Fibroblast of lung (primary cell): ENCODE results near the gene JAK1. TPM values are rescaled to one million over a fixed set of nuclear protein-coding genes. Genes with fewer than 3 reads are reported as not detected.

Experiments used
- DNase-seq, 2 donors: peaks; one replicate each; pipeline versions ENCODE4 v3.0.0 to v3.0.0-alpha.2; 2010; ENCODE audit warnings: low read depth in 2 of 2
- H2AFZ ChIP-seq: 2 replicates; pipeline ENCODE4 v1.5.1; 2012; ENCODE audit warnings: low read length, control low read depth, inconsistent platforms
- H3K27ac ChIP-seq: 2 replicates; pipeline ENCODE4 v1.5.1; 2011; ENCODE audit warnings: low read length, control low read depth; ENCODE audit not compliant: insufficient read depth
- H3K27me3 ChIP-seq: 2 replicates; pipeline ENCODE4 v1.5.1; 2011; ENCODE audit warnings: mild to moderate bottlenecking, low read length; ENCODE audit not compliant: control insufficient read depth, insufficient read depth
- H3K36me3 ChIP-seq: 2 replicates; pipeline ENCODE4 v1.5.1; 2011; ENCODE audit warnings: low read length; ENCODE audit not compliant: control insufficient read depth, insufficient read depth
- H3K4me1 ChIP-seq: 2 replicates; pipeline ENCODE4 v1.5.1; 2011; ENCODE audit warnings: low read length; ENCODE audit not compliant: control insufficient read depth, insufficient read depth; ENCODE audit errors: extremely low read depth
- H3K4me2 ChIP-seq: 2 replicates; pipeline ENCODE4 v1.5.1; 2011; ENCODE audit warnings: low read length, control low read depth; ENCODE audit not compliant: insufficient read depth; ENCODE audit errors: extremely low read depth
- H3K4me3 ChIP-seq, 4 experiments: fragments of 200-600 bp in 1 of 4; sonication (generic) in 1 of 4; replicated peaks in 1 of 4; 2 replicates each; pipeline ENCODE4 v1.5.1; 2011 to 2016; ENCODE audit warnings: low read length in 4 of 4, low read depth in 3 of 4, mild to moderate bottlenecking in 3 of 4, control low read depth in 2 of 4, inconsistent platforms in 1 of 4, mixed read lengths in 1 of 4; ENCODE audit not compliant: insufficient read depth in 1 of 4; ENCODE audit errors: control extremely low read depth in 1 of 4
- H3K79me2 ChIP-seq: 2 replicates; pipeline ENCODE4 v1.5.1; 2012; ENCODE audit warnings: mild to moderate bottlenecking, low read length, inconsistent platforms; ENCODE audit not compliant: control insufficient read depth, insufficient read depth
- H3K9ac ChIP-seq: 2 replicates; pipeline ENCODE4 v1.5.1; 2011; ENCODE audit warnings: mild to moderate bottlenecking, low read length, control low read depth; ENCODE audit not compliant: insufficient read depth
- H3K9me3 ChIP-seq: 2 replicates; pipeline ENCODE4 v1.5.1; 2012; ENCODE audit warnings: low read depth, low read length; ENCODE audit not compliant: control insufficient read depth, insufficient read depth
- H4K20me1 ChIP-seq: 2 replicates; pipeline ENCODE4 v1.5.1; 2011; ENCODE audit warnings: low read length; ENCODE audit not compliant: control insufficient read depth, insufficient read depth; ENCODE audit errors: extremely low read depth
- CTCF ChIP-seq, 2 donors: IDR thresholded peaks in 1 of 2; conservative IDR thresholded peaks in 1 of 2; 1 replicate in 1 of 2; 2 replicates in 1 of 2; pipeline ENCODE4 v1.5.1; 2011 to 2012; ENCODE audit warnings: low read length in 2 of 2, control low read depth in 1 of 2, inconsistent platforms in 1 of 2, low read depth in 1 of 2, mild to moderate bottlenecking in 1 of 2
- EZH2 ChIP-seq: IDR thresholded peaks from 2 replicates; pipeline ENCODE4 v1.5.1; 2012; ENCODE audit warnings: low read length, control low read depth, mild to moderate bottlenecking; ENCODE audit errors: missing control alignments
- polyA plus RNA-seq, 2 donors: library from polyadenylated mRNA; depleted of rRNA in 1 of 2; stranded (reverse) in 1 of 2; unstranded in 1 of 2; fragments of >200 nt; gene quantifications; 2 replicates each; pipeline ENCODE4 v1.2.1, GENCODE V29; 2011 to 2012; ENCODE audit warnings: missing spikeins in 1 of 2
- total RNA-seq: library from RNA; depleted of rRNA; stranded (reverse); fragments of >200 nt; gene quantifications from 2 replicates; pipeline ENCODE4 v1.2.1, GENCODE V29; 2014

JAK1 gene
- total and polyA plus RNA-seq, 2 donors (not counting 1 experiment from before 2014, with no cell fraction given): 144 to 152 TPM

- Histone ChIP-seq H3K79me2 (peaks cover 54% of the 10 kb centered on the region), H3K4me1 (peaks cover 20% of the 10 kb centered on the region), H3K36me3 (no peaks in the 10 kb centered on the region), H2AFZ (no peak overlapping the region), H4K20me1 (no peaks in the 10 kb centered on the region), H3K9me3 (no peaks in the 10 kb centered on the region), H3K27ac (no peak overlapping the region), H3K4me2 (no peak overlapping the region), H3K27me3 (no peaks in the 10 kb centered on the region), H3K9ac (no peak overlapping the region), H3K4me3 (no peak overlapping the region)
- peak in 1 of 2 donors; percentile 36 for DNase-seq
- TF ChIP-seq EZH2 (no peak), CTCF (conservative IDR thresholded peaks at IDR 0.05 in 1 of 2, IDR thresholded peaks at IDR 0.05 in 1 of 2; ENCODE audit: low read depth in 1 of 2, low read length in 2 of 2) (no peak)
These were observed 29.4 kb downstream of the JAK1 start for GRCh38 chr1:64936956-64937355.

- Histone ChIP-seq H3K4me3 (no peak overlapping the region), H3K36me3 (no peaks in the 10 kb centered on the region), H3K9ac (no peak overlapping the region), H3K27ac (no peak overlapping the region), H4K20me1 (no peaks in the 10 kb centered on the region), H3K4me1 (peaks cover 20% of the 10 kb centered on the region), H3K4me2 (no peak overlapping the region), H3K79me2 (peaks cover 54% of the 10 kb centered on the region), H2AFZ (no peak overlapping the region), H3K9me3 (no peaks in the 10 kb centered on the region), H3K27me3 (no peaks in the 10 kb centered on the region)
- no peak for DNase-seq
- no peak for TF ChIP-seq CTCF (conservative IDR thresholded peaks at IDR 0.05 in 1 of 2, IDR thresholded peaks at IDR 0.05 in 1 of 2; ENCODE audit: low read depth in 1 of 2, low read length in 2 of 2)
- no peak for TF ChIP-seq EZH2
These were observed 30.7 kb downstream of the JAK1 start for GRCh38 chr1:64935551-64936155.

- H3K4me3 ChIP-seq: no peak overlapping the region
- peaks cover 20% of the 10 kb centered on the region for H3K4me1 ChIP-seq
- H3K9ac ChIP-seq: peak overlapping the region; percentile 67
- peaks cover 49% of the 10 kb centered on the region for H3K79me2 ChIP-seq
- no peaks in the 10 kb centered on the region for H3K36me3 ChIP-seq
- H3K9me3 ChIP-seq: no peaks in the 10 kb centered on the region
- H2AFZ ChIP-seq: no peak overlapping the region
- H3K27ac ChIP-seq: peak overlapping the region; percentile 98
- DNase-seq: no peak
- no peaks in the 10 kb centered on the region for H3K27me3 ChIP-seq
- TF ChIP-seq CTCF (conservative IDR thresholded peaks at IDR 0.05 in 1 of 2, IDR thresholded peaks at IDR 0.05 in 1 of 2; ENCODE audit: low read depth in 1 of 2, low read length in 2 of 2): no peak
- no peak for TF ChIP-seq EZH2
- no peaks in the 10 kb centered on the region for H4K20me1 ChIP-seq
- H3K4me2 ChIP-seq: peak overlapping the region; percentile 76
These were observed 31.5 kb downstream of the JAK1 start for GRCh38 chr1:64934878-64935275.
